Measurements from ENCODE around the gene CCT6B. TPM values are rescaled to one million over a fixed set of nuclear protein-coding genes. Genes with fewer than 3 reads are reported as not detected.

CCT6B gene
- total RNA-seq, 2 donors from 2014 or later: 0.67 to 2.3 TPM

DNA sequence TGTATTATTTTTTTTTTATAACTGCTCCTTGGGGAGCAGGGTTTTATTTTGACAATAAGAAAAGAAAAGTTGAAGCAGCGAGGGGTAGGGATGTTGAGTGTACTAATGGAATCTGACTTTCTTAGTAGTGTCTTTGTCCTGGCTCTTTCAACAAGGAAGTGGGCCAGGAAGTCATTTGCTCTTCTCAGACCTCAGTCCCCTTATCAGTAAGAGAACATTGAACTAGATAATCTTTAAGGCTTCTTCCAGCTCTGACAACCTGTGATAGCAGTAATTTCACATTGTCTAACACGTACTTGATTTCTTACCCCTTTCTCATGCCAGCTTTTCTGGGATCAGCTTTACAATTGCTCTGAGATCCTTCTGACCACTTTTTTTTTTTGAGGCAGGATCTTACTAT lies 27.4 kb upstream of the CCT6B start:
- Histone ChIP-seq H3K27ac (no peak overlapping the region), H3K4me1 (no peaks in the 10 kb centered on the region), H3K4me3 (no peak overlapping the region), H3K9ac (ENCODE audit: low read depth in 2 of 2, low read length in 2 of 2) (no peak overlapping the region), H3K36me3 (peaks cover 4% of the 10 kb centered on the region), H3K27me3 (no peaks in the 10 kb centered on the region), H3K9me3 (no peaks in the 10 kb centered on the region)
- TF ChIP-seq, protein P1, sequence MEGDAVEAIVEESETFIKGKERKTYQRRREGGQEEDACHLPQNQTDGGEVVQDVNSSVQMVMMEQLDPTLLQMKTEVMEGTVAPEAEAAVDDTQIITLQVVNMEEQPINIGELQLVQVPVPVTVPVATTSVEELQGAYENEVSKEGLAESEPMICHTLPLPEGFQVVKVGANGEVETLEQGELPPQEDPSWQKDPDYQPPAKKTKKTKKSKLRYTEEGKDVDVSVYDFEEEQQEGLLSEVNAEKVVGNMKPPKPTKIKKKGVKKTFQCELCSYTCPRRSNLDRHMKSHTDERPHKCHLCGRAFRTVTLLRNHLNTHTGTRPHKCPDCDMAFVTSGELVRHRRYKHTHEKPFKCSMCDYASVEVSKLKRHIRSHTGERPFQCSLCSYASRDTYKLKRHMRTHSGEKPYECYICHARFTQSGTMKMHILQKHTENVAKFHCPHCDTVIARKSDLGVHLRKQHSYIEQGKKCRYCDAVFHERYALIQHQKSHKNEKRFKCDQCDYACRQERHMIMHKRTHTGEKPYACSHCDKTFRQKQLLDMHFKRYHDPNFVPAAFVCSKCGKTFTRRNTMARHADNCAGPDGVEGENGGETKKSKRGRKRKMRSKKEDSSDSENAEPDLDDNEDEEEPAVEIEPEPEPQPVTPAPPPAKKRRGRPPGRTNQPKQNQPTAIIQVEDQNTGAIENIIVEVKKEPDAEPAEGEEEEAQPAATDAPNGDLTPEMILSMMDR (IDR thresholded peaks at IDR 0.05): no peak
- no peak for DNase-seq
- intact Hi-C loops (cut with DNase I): no loop called here

DNA sequence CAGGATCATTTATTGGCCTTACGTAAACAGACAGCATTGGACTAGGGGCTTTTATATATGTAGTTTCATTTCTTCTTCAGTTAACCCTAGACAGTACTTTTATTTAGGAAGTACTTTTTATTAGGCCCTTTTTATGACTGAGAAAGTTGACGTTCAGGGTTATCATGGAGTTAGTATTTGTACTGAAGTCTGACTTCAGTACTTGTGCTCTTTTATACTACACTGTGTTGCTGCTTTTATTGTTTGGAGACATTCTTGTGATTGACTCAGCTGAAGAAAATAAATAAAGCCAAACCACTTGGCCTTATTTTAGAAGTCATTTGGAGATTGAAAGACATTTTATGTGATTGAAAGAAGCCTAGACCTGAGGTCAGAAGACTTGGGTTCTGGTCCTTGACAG lies 26.0 kb upstream of the CCT6B start:
- Histone ChIP-seq H3K27ac (peak overlapping the region; percentile 6), H3K27me3 (no peaks in the 10 kb centered on the region), H3K4me1 (no peaks in the 10 kb centered on the region), H3K9me3 (no peaks in the 10 kb centered on the region), H3K9ac (ENCODE audit: low read depth in 2 of 2, low read length in 2 of 2) (no peak overlapping the region), H3K36me3 (peaks cover 1% of the 10 kb centered on the region), H3K4me3 (no peak overlapping the region)
- intact Hi-C loops (cut with DNase I): no loop called here
- TF ChIP-seq, protein P1 (IDR thresholded peaks at IDR 0.05): no peak
- DNase-seq: no peak

DNA sequence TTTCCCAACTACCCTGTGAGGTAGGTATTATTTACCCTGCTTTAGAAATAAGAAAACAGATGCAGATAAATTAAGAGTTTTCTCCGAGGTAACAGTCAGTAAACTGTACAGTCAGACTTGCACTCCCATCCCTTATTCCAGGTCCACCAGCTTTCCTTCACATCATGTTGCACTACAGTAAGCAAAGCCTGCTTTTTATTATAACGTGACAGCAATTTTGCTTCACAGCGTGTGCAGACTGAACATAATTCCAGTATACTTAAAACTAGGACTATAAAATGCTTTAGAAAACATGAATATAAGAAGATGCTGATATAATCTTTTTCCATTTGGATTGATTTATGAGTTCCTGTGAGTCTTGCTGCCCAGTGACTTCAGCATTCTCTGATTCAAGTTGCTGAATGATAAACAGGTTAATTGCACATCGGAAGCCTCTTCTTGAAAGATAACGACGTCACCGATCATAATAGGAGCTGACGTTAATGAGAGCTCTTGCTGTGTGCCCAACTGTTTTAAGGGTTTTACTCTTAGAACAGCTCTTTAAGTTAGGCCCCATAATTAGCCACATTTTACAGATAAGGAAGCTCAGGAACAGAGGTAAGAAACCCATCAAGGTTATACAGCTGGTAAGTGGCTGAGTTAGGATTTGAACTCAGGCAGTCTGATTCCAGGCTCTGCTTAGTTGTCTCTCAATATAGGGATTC lies 20.4 kb upstream of the CCT6B start:
- no peaks in the 10 kb centered on the region for H3K27me3 ChIP-seq
- intact Hi-C loops (cut with DNase I): no loop called here
- TF ChIP-seq, protein P1 (IDR thresholded peaks at IDR 0.05): no peak
- H3K4me3 ChIP-seq: peak overlapping the region; percentile 92
- H3K27ac ChIP-seq: peak overlapping the region; percentile 99
- H3K4me1 ChIP-seq: no peaks in the 10 kb centered on the region
- no peaks in the 10 kb centered on the region for H3K9me3 ChIP-seq
- H3K9ac ChIP-seq (ENCODE audit: low read depth in 2 of 2, low read length in 2 of 2): peak overlapping the region; percentile 89 to 99
- H3K36me3 ChIP-seq: no peaks in the 10 kb centered on the region
- DNase-seq: no peak

DNA sequence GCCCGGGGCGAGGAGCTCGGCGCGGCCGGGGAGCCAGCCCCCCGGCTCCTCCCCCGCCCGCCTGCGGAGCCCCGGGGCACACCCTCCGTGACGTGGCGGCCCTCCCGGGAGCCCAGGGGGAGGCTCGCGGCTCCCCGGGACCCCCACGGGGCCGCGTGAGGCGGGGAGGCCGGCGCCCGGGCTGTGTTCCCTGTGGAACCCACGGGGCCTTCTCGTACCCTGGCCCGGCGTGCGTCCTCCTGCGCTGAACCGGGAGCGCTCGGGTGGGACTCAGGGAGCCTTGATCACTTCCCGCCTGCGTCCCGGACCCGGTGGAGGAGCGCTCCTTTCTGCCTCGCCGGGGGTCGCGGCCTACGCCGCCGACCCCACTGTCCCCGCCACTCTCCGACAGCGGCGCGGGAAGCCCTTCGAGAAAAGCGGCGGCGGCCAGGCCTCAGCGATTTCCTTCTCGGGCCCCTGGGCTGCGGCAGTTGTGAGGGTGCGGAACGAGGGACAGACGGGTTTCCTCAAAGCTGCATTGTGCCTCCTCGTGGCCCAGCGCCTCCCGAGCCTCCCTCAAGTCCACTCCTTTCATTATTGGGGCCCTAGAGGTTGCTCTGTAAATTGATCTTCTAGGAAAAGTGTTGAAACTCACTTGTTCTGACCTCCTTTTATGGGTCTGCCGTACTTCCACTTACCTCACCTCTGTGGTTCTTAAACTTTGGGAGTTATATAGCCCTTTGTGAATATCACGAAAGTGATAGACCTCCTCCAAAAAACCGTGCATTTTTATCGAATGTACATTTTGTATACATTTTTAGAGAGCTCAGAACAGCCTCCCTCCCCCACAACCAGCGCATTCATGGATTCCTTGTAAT lies 19.6 kb upstream of the CCT6B start:
- DNase-seq: peak; percentile 71
- Histone ChIP-seq H3K27ac (peak overlapping the region; percentile 99), H3K9ac (ENCODE audit: low read depth in 2 of 2, low read length in 2 of 2) (peak overlapping the region; percentile 89 to 99), H3K9me3 (no peaks in the 10 kb centered on the region), H3K36me3 (no peaks in the 10 kb centered on the region), H3K27me3 (no peaks in the 10 kb centered on the region), H3K4me1 (no peaks in the 10 kb centered on the region), H3K4me3 (peak overlapping the region; percentile 92)
- TF ChIP-seq, protein P1 (IDR thresholded peaks at IDR 0.05): no peak
- intact Hi-C loops (cut with DNase I): no loop called here

DNA sequence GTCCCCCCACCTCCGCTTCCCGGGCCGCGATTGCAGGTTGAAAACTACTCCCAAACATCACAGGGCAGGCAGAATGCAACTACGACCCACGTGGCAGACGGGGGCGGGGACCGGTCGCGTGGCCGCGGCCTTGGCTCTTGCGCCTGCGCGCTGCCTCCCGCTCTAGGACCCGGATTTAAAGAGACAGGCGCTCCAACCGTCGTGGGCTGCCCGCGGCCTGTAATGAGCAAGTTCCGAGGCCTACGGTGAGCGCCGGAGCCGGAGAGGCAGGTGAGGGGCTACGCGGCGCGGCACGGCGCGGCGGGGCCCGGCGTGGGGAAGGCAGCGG lies 19.1 kb upstream of the CCT6B start, which contains the start of gene LIG3:
TSS of gene LIG3 (plus strand) at position 160 of the 328 bp plus-strand sequence. CDS start 2,494 bp downstream, outside the sequence.
- DNase-seq: peak; percentile 95
- H3K27me3 ChIP-seq: no peaks in the 10 kb centered on the region
- H3K27ac ChIP-seq: peak within 1 kb of the TSS; percentile 99
- no peaks in the 10 kb centered on the region for H3K9me3 ChIP-seq
- intact Hi-C loops (cut with DNase I): no loop called here
- no peaks in the 10 kb centered on the region for H3K36me3 ChIP-seq
- peak within 1 kb of the TSS; percentile 92 for H3K4me3 ChIP-seq
- peak within 1 kb of the TSS; percentile 89 to 99 for H3K9ac ChIP-seq (ENCODE audit: low read depth in 2 of 2, low read length in 2 of 2)
- TF ChIP-seq, protein P1 (IDR thresholded peaks at IDR 0.05): no peak
- H3K4me1 ChIP-seq: no peaks in the 10 kb centered on the region
